SK-N-SH treated with all-trans-retinoic acid at 6 μM for 48 hours (cell line): ENCODE measurements around the gene LRWD1.

Source experiments
- CREB5 ChIP-seq: fragments of 250-450 bp; sonication (Bioruptor Pico); IDR thresholded peaks from 2 replicates; pipeline ENCODE4 v1.5.1; 2020; ENCODE audit warnings: low read depth, mild to moderate bottlenecking, moderate library complexity
- GLIS3 ChIP-seq: fragments of 250-450 bp; sonication (Bioruptor Pico); IDR thresholded peaks from 2 replicates; pipeline ENCODE4 v1.5.0; 2020; ENCODE audit warnings: mild to moderate bottlenecking, moderate library complexity
- RARB ChIP-seq: fragments of 250-450 bp; sonication (Bioruptor Pico); IDR thresholded peaks from 2 replicates; pipeline ENCODE4 v1.8.0; 2021; ENCODE audit warnings: mild to moderate bottlenecking, moderate library complexity
- TCF4 ChIP-seq: fragments of 250-450 bp; sonication (Bioruptor Pico); IDR thresholded peaks from 2 replicates; pipeline ENCODE4 v1.8.0; 2021; ENCODE audit warnings: mild to moderate bottlenecking, moderate library complexity, borderline replicate concordance

GRCh38 chr7:102473271-102473991 lies 8.6 kb downstream of the LRWD1 start:
- TF ChIP-seq RARB (CRISPR knock-in tag) (no peak), TCF4 (CRISPR knock-in tag) (no peak), CREB5 (CRISPR knock-in tag) (no peak), GLIS3 (no peak)
